Body of pancreas (tissue), 4 donors: Measurements from ENCODE around the gene ZMPSTE24. TPM values are rescaled to one million over a fixed set of nuclear protein-coding genes. Genes with fewer than 3 reads are reported as not detected.

Experiments
- ATAC-seq: fragments of 150-250 bp; one replicate; pipeline ENCODE4 v1.9.1; 2016
- DNase-seq, 4 donors: peaks; one replicate each; pipeline ENCODE4 v3.0.0-alpha.2; 2019
- H3K27ac ChIP-seq, 4 donors: fragments of 200-600 bp; sonication (generic); 1 replicate in 3 of 4; 2 replicates in 1 of 4; pipeline versions ENCODE4 v1.5.1 to v1.6.1; 2016 to 2019; ENCODE audit warnings: mild to moderate bottlenecking in 1 of 4, mixed read lengths in 1 of 4, moderate library complexity in 1 of 4
- H3K27me3 ChIP-seq, 2 donors: fragments of 200-600 bp; sonication (generic); one replicate each; pipeline ENCODE4 v1.6.0; 2016; ENCODE audit warnings: mild to moderate bottlenecking in 1 of 2
- H3K36me3 ChIP-seq, 2 donors: fragments of 200-600 bp; sonication (generic); replicated peaks in 1 of 2; 2 replicates each; pipeline ENCODE4 v1.5.1; 2016; ENCODE audit warnings: low read depth in 2 of 2; ENCODE audit not compliant: insufficient read depth in 1 of 2
- H3K4me1 ChIP-seq: fragments of 200-600 bp; sonication (generic); one replicate; pipeline ENCODE4 v1.6.0; 2016
- H3K4me3 ChIP-seq, 2 donors: fragments of 200-600 bp; sonication (generic); 1 replicate in 1 of 2; 2 replicates in 1 of 2; pipeline ENCODE4 v1.5.1; 2016 to 2019
- H3K9me3 ChIP-seq, 3 donors: fragments of 200-600 bp; sonication (generic); 1 replicate in 2 of 3; 2 replicates in 1 of 3; pipeline ENCODE4 v1.5.1; 2016
- CTCF ChIP-seq, 7 experiments: fragments of 450-650 bp in 4 of 7; fragments of 200-600 bp in 3 of 7; sonication (generic) in 3 of 7; IDR thresholded peaks; one replicate each; pipeline ENCODE4 v1.5.1; 2016 to 2019; ENCODE audit warnings: antibody characterized with exemption in 7 of 7
- POLR2A ChIP-seq, 3 donors: fragments of 450-650 bp; IDR thresholded peaks; one replicate each; pipeline ENCODE4 v1.6.1; 2016; ENCODE audit warnings: antibody characterized with exemption in 3 of 3, mild to moderate bottlenecking in 2 of 3
- WGBS, 2 donors: methylation state at CpG; one replicate each; pipeline ENCODE4 v1.1.5; 2017; 5-methylcytosine and 5-hydroxymethylcytosine counted together
- intact Hi-C: fragments of 100-400 bp; cut with DNase I; formaldehyde crosslinking; loops from one replicate; pipeline ENCODE4 v1.15.1; 2023
- total RNA-seq, 2 donors: library from RNA; depleted of rRNA; stranded (reverse); fragments of >200 nt; gene quantifications; one replicate each; pipeline ENCODE4 v1.1.0, GENCODE V29; 2016

ZMPSTE24 gene
- total RNA-seq, 2 donors from 2014 or later: 20.8 to 25.7 TPM

- DNase-seq: no peak
- no peaks in the 10 kb centered on the region for H3K36me3 ChIP-seq
- TF ChIP-seq CTCF (IDR thresholded peaks at IDR 0.05) (peak in 1 of 7 experiments; percentile 24), POLR2A (IDR thresholded peaks at IDR 0.05) (no peak)
- WGBS, 2 donors: 69 to 78% methylated on average over 5 of the region's 5 CpGs
- H3K4me3 ChIP-seq: no peak overlapping the region
- ATAC-seq: no peak
- intact Hi-C loops: no loop called here
- no peaks in the 10 kb centered on the region for H3K9me3 ChIP-seq
- H3K27ac ChIP-seq: no peak overlapping the region
- H3K4me1 ChIP-seq: no peaks in the 10 kb centered on the region
- H3K27me3 ChIP-seq: no peaks in the 10 kb centered on the region
Observed at GRCh38 chr1:40305451-40305850, 47.4 kb downstream of the ZMPSTE24 start.

DNA sequence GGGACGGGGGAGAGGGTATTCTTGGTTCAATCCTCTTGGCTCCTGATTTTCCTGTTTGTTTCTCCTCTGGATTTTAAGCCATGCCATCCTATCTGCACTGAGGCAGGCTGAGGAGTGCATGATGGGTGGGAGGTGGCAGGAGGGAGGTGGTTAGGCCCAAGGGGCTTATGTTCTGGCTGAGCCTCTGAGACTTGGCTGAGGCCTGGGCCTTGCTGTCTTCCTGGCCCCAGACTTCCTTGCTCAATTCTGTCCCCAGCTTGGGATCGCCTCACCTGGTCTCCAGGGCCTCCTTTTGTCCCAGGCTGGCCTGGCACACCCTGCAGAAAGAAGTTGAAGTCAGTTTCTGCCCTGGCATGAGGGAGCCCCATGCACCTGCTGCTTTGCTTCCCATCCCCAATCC lies 47.8 kb downstream of the ZMPSTE24 start:
- intact Hi-C loops: no loop called here

GRCh38 chr1:40306296-40306695 lies 48.3 kb downstream of the ZMPSTE24 start:
- Histone ChIP-seq H3K4me3 (no peak overlapping the region), H3K9me3 (no peaks in the 10 kb centered on the region), H3K27ac (no peak overlapping the region), H3K27me3 (no peaks in the 10 kb centered on the region), H3K36me3 (no peaks in the 10 kb centered on the region), H3K4me1 (no peaks in the 10 kb centered on the region)
- no peak for ATAC-seq
- DNase-seq: no peak
- 39 to 41% methylated on average over 2 to 4 of the region's 4 CpGs for WGBS, 2 donors
- TF ChIP-seq POLR2A (IDR thresholded peaks at IDR 0.05) (no peak), CTCF (IDR thresholded peaks at IDR 0.05) (no peak)
- intact Hi-C loops: no loop called here

More for the DNA sequence above, 47.8 kb downstream of the ZMPSTE24 start:
- Histone ChIP-seq H3K9me3 (no peaks in the 10 kb centered on the region), H3K4me1 (no peaks in the 10 kb centered on the region), H3K4me3 (no peak overlapping the region), H3K36me3 (no peaks in the 10 kb centered on the region), H3K27ac (no peak overlapping the region), H3K27me3 (no peaks in the 10 kb centered on the region)
- ATAC-seq (no peak), DNase-seq (no peak)
- TF ChIP-seq POLR2A (IDR thresholded peaks at IDR 0.05) (no peak), CTCF (IDR thresholded peaks at IDR 0.05) (no peak)
- 78 to 88% methylated on average over 1 to 2 of the region's 2 CpGs for WGBS, 2 donors

- WGBS, 2 donors: 87 to 88% methylated on average over 6 of the region's 6 CpGs
- Histone ChIP-seq H3K9me3 (no peaks in the 10 kb centered on the region), H3K27ac (no peak overlapping the region), H3K4me1 (no peaks in the 10 kb centered on the region), H3K36me3 (no peaks in the 10 kb centered on the region), H3K4me3 (no peak overlapping the region), H3K27me3 (no peaks in the 10 kb centered on the region)
- TF ChIP-seq POLR2A (IDR thresholded peaks at IDR 0.05) (no peak), CTCF (IDR thresholded peaks at IDR 0.05) (no peak)
- ATAC-seq (no peak), DNase-seq (no peak)
- intact Hi-C loops: no loop called here
Observed at GRCh38 chr1:40307186-40307585, 49.1 kb downstream of the ZMPSTE24 start.

- ATAC-seq: no peak
- H3K4me3 ChIP-seq: no peak overlapping the region
- no peaks in the 10 kb centered on the region for H3K9me3 ChIP-seq
- no peaks in the 10 kb centered on the region for H3K4me1 ChIP-seq
- 21 to 68% methylated on average over 1 to 6 of the region's 6 CpGs for WGBS, 2 donors
- H3K27ac ChIP-seq: no peak overlapping the region
- intact Hi-C loops: no loop called here
- TF ChIP-seq POLR2A (IDR thresholded peaks at IDR 0.05): no peak
- H3K36me3 ChIP-seq: no peaks in the 10 kb centered on the region
- H3K27me3 ChIP-seq: no peaks in the 10 kb centered on the region
- no peak for DNase-seq
Observed at GRCh38 chr1:40308036-40308727, 50.1 kb downstream of the ZMPSTE24 start.
